ENCODE data around the gene PPM1N. TPM values are rescaled to one million over a fixed set of nuclear protein-coding genes. Genes with fewer than 3 reads are reported as not detected.
"Not testable (repeated sequence)": the region's sequence is repeated elsewhere in the genome, so short reads cannot be mapped to it uniquely, and the experiment has no call there.

PPM1N gene
- total RNA-seq, 2 donors from 2014 or later: 0.67 to 1.9 TPM

- intact Hi-C loops (cut with DNase I): no loop called here
- DNase-seq (ENCODE audit: low spot score): no peak
Observed at GRCh38 chr19:45505151-45505995, 7.1 kb downstream of the PPM1N start.

- intact Hi-C loops (cut with DNase I): no loop called here
- DNase-seq (ENCODE audit: low spot score): no peak
Observed at GRCh38 chr19:45505996-45506245, 7.7 kb downstream of the PPM1N start.

GRCh38 chr19:45506246-45506988, 8.2 kb downstream of the PPM1N start:
- DNase-seq (ENCODE audit: low spot score): peak; percentile 98
- intact Hi-C loops (cut with DNase I): no loop called here

GRCh38 chr19:45506989-45507871, 9.0 kb downstream of the PPM1N start, which contains the start of gene VASP:
TSS of gene VASP (plus strand) at chr19:45507479. CDS start at chr19:45507772, 293 bp downstream.
- intact Hi-C loops (cut with DNase I): no loop called here
- peak; percentile 96 for DNase-seq (ENCODE audit: low spot score)

- no peak for DNase-seq (ENCODE audit: low spot score)
- intact Hi-C loops (cut with DNase I): no loop called here
Observed at GRCh38 chr19:45507872-45508416, 9.7 kb downstream of the PPM1N start.

- intact Hi-C loops (cut with DNase I): no loop called here
- DNase-seq (ENCODE audit: low spot score): no peak
Observed at GRCh38 chr19:45508417-45508860, 10.2 kb downstream of the PPM1N start.

- peak; percentile 96 for DNase-seq (ENCODE audit: low spot score)
Observed at GRCh38 chr19:45508861-45509691, 10.8 kb downstream of the PPM1N start.

GRCh38 chr19:45509692-45510015, 11.4 kb downstream of the PPM1N start:
- DNase-seq (ENCODE audit: low spot score): no peak
- intact Hi-C loops (cut with DNase I): loop anchor here in 1 of 2 donors (10.0 kb wide), 1 partner anchor 55 kb away; no protein-coding TSS in a partner anchor

More at GRCh38 chr19:45508861-45509691, 10.8 kb downstream of the PPM1N start:
- intact Hi-C loops (cut with DNase I): no loop called here

GRCh38 chr19:45510352-45510751, 12.1 kb downstream of the PPM1N start:
- not testable (repeated sequence) for DNase-seq (ENCODE audit: low spot score)
- intact Hi-C loops (cut with DNase I): loop anchor here in 1 of 2 donors (10.0 kb wide), 1 partner anchor 54 kb away; no protein-coding TSS in a partner anchor

- DNase-seq (ENCODE audit: low spot score): no peak
- intact Hi-C loops (cut with DNase I): loop anchor here in 1 of 2 donors (10.0 kb wide), 1 partner anchor 54 kb away; no protein-coding TSS in a partner anchor
Observed at GRCh38 chr19:45511074-45511473, 12.8 kb downstream of the PPM1N start.

GRCh38 chr19:45512881-45513483, 14.7 kb downstream of the PPM1N start:
- no peak for DNase-seq (ENCODE audit: low spot score)
- intact Hi-C loops (cut with DNase I): loop anchor here in 1 of 2 donors (10.0 kb wide), 1 partner anchor 52 kb away; no protein-coding TSS in a partner anchor

- intact Hi-C loops (cut with DNase I): loop anchor here in 1 of 2 donors (10.0 kb wide), 1 partner anchor 50 kb away; no protein-coding TSS in a partner anchor
- no peak for DNase-seq (ENCODE audit: low spot score)
Observed at GRCh38 chr19:45514376-45515051, 16.3 kb downstream of the PPM1N start.

GRCh38 chr19:45515081-45515624, 16.9 kb downstream of the PPM1N start:
- no peak for DNase-seq (ENCODE audit: low spot score)
- intact Hi-C loops (cut with DNase I): loop anchor here in 1 of 2 donors (10.0 kb wide), 1 partner anchor 50 kb away; no protein-coding TSS in a partner anchor

- DNase-seq (ENCODE audit: low spot score): no peak
- intact Hi-C loops (cut with DNase I): loop anchor here in 1 of 2 donors (10.0 kb wide), 1 partner anchor 49 kb away; no protein-coding TSS in a partner anchor
Observed at GRCh38 chr19:45515807-45516401, 17.7 kb downstream of the PPM1N start.

GRCh38 chr19:45517238-45517637, 19.0 kb downstream of the PPM1N start:
- intact Hi-C loops (cut with DNase I): loop anchor here in 1 of 2 donors (10.0 kb wide), 1 partner anchor 48 kb away; no protein-coding TSS in a partner anchor
- DNase-seq (ENCODE audit: low spot score): no peak
